NOMO-1 treated with DMSO at 0.1 percent for 48 hours (cell line): Measurements from ENCODE around the gene PARD3B.

ENCODE experiments used
- DNase-seq: peaks from one replicate; lab custom pipeline; 2025; ENCODE audit not compliant: unreplicated experiment; lab: John Stamatoyannopoulos, UW

PARD3B gene

DNA sequence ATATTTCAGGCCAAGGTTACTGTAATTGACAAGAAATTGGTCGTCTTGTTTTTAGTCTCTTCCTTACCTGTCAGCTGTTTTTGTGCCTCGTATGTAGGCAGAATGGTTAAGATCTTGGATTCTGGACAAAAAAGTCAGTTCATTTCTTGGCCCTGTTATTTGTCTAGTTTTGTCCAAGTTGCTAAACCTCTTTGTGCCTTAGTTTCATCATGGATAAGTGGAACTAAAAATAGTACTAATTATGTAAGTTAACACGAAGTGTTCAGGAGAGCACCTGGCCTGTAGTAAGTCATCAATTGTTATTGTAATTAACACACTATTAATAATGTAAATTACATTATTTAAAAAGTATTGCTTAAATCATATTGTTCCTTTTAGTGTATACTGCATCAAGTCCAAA lies 148.0 kb downstream of the PARD3B start:
- no peak for DNase-seq

DNA sequence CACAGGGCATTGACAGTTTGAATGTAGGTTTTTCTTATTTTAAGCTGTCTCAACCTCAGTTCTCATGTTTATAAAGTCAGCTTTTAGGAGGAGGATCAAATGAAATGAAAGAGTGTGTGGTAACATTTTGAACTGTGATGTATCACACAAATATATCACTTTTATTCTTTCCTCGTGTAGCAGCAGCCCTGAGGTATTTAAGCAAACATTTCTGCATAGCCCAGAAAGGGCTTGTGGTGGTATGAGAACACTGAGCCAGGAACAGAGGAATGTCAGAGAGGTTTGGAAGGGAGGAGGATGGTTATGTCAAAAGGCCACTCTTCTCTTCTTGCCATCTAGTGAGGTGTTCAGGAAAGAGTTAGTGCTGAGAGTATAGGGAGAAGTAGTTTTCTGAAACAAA lies 150.2 kb downstream of the PARD3B start:
- no peak for DNase-seq

DNA sequence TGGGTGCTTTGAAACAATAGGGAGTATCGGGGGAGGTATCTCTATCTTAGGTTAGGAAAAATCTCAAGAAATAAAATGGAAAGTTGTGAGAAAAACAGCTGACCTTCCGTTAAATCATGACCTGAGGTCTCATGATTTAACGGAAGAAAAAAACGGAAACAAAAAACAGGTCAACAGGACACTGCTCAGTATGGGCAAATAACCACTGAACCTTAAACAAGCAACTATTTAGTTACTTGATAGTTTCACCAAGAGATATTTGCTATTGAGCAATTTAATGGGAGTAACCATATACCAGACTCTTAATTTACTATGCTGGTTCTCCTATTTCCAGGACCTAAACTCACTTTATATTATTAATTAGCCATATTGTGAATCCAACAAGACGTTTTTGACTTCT lies 150.8 kb downstream of the PARD3B start:
- no peak for DNase-seq

DNA sequence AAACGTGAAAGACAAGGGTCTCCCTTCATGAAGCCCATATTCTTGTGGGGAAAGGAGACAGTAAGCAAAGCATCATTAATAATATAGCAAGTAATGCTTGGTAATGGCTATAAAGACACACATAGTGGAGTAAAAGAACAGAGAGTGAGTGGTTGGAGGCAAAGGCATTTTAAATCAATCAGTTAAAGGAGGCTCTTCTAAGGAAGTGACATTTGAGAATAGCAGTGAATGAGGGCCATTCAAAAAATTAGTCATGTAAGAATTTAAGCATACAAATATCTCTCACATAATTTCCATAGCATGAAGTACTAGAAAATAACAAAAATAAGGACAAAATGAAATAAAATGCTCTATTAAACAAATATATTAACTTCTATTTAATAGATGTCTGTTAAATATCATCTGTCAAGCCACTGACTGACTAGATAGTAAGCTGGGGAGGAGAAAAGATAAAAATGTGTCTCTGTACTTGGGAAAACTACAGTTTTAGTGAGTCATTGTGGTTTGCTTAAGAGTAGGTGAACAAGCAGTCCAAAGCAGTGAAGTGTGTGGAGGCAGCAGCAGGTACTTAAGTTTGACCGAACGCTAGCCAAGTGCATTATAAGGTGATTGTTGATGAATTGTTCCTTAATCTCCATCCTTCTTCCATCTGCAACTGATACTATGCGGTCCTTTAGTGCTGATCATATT lies 160.1 kb downstream of the PARD3B start:
- no peak for DNase-seq

DNA sequence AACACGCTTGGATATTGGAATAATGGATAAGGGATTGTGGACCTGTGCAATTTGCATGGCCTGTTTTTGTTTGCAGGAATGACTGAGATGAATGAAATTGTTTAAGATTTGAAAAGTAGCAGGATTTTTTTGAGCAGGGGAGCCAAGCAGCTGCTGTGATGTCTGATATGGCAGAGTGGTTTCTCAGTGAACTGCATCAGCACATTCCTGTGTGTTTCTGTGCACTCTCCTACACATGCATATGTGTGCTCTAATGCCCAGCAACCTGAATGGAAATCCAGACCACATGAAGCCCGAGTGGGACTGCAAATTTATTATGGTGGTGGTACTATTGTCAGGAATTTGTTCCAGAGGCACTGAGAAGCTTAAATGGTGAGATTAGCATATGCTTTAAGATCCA lies 161.7 kb downstream of the PARD3B start:
- DNase-seq: no peak

DNA sequence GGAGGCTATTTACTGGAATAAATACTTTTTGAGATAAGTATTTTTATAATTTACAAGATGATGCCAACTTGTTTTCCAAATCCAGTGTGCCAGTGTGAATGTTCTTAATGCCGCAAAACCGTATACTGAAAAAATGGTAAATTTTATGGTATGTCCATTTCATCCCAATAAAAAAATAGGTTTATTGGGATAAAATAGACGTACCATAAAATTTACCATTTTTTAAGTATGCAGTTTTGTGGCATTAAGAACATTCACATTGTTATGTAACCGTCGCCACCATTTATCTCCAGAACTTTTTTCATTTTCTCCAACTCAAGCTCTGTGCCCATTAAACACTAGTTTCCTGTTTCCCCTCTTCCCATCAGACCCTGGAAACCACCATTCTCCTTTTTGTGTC lies 167.9 kb downstream of the PARD3B start:
- no peak for DNase-seq

DNA sequence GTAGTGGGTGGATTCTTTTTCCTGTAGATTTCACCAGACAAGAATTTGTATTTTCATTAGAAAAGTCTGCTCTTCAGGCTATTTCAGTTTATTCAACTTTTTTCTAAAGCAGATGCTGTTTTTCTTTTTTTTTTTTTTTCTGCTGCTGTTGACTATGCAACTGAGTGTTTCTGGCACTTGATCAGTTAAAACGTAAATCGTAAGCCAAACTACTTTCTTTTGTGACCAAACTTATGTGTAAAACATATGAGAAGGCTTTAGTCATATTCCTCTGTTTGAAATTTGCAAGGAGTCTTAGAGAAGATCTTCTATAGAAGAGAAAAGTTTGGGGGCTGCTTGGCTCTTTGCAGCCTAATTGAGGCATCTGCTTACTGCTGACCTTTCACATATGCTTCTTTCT lies 170.1 kb downstream of the PARD3B start:
- no peak for DNase-seq

DNA sequence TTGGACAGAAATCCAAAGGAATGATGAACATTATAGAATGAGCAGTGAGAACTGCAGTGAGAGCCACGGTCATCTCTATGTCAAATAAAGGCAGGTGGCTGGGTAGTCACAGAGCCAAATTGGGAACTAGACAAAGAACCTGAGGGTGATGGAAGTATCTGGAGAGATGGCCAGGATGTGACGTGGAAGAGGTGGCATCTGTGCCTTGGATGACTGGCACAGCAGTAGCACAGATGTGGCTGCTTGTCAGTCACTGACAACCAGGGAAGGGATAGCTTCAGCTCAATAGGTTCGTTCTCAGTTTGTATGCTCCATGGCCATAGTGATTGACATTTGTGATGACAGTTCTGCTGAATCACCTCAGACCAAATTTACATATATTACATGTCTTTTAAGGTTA lies 172.3 kb downstream of the PARD3B start:
- no peak for DNase-seq

DNA sequence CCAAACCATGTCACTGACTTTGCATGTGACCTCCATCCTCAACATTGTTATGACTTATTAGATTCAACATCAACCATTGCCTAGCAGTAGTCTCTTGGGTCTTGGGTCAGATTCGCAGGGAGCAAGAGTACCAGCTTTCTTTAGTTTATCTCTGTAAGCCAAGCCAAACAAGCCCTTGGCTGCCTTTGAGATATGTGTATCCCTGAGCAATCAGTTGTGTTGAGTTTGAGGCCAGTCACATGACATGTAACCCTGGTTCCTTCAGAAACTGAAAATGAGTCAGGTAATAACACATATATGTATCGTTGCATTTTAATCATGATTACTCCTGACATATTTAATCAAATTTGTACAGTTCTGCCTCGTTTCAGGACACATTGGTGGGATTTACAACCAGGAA lies 173.3 kb downstream of the PARD3B start:
- no peak for DNase-seq

DNA sequence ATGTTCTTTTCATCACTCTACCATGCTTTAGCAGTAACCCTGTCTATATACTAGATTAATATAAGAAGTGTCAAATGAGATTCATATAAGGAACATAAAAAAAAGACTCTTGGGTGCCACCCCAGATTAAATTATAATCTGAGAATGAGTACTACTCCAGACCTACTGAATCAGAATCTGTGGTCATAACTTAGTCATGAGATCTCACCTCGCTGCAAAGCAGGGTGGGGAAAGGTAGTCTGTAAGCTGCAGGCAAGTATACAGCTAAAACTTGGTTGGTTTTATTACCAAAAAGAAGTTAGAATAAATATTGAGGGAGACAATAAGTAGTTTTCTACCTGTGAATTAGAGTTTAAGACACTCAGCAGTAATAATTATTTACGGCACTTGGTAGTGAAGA lies 175.6 kb downstream of the PARD3B start:
- no peak for DNase-seq

DNA sequence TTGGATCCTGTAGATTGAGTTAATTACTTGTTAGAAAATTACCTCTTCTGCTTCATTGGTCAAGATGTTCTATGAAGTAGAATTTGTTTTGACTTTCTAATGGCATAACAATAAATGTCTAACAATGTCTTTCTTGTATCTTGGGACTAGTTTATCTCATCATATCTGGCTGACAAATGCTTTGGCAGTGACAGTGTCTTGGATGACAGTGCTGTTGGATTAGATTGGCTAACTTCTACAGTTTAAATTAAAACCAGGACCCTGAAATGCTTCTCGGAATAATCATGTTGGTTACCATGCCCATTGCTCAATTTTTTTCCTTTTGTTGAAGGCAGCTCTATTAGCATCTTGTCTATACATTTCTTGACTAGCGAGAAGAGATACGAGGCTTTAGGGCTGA lies 176.9 kb downstream of the PARD3B start:
- no peak for DNase-seq

DNA sequence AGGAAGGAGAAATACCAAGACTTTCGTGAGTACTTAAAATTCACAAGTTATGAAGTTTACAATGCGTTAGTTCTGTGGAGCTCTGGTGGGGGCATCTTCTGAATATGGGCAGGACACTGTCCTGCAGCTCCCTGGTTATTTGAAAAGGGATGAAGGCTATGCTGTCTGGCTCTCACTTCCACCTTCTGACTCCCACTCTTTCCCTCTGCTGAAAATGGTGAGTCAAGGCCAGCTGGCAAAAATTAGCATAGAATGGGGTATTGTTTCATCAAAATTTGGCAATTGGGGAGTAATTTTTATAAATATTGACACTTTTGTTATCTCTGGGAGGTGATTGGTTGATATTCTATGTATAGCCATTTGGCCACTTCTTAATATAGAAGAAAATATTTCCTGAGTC lies 177.4 kb downstream of the PARD3B start:
- no peak for DNase-seq

DNA sequence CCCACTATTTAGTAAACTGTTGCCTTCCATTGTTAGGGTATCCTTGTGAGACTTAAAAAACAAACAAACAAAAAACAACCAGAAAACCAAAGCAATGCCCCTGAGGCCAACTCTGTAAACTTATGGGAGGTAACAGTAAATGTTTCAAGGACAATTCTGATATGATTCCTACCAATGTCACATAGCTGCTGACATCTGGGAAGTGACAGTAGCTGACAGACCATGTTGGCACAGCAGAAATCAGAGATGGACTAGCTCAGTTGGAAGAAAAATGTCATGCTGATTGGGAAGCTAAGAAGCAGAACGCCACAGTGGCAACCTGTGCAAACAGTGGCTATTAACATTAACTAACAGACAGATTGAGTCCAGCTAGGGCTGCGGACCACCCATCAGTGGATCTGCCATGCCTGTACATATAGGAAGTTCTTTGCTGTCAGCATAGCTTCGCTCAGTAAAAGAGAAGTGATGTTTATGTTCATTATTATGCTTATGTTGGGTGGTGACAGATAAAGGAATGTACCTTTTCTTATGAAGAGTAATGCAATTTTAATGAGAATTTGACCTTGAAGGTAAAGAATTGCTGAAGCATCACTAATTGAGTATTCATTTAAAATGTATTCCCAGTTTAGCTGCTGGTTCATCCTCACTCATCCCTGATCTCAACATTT lies 180.6 kb downstream of the PARD3B start:
- no peak for DNase-seq

DNA sequence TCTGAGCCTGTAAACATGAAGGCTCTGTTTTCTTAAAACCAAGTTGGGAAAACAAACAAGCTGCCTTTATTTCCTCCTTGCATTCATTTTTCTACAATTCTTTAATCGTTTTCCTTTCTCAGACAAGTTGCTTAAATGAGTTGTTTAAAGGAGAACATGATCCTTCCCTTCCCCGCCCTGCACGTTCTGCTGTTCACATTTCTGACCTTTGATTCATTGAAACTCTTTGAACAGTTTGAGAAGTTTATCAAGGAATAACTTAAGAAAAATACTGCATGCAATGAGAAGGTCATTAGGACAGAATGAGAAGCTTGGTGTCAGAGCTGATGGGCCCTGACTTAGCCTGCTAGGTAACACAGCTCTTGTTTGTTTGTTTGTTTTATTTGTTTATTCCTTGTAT lies 181.6 kb downstream of the PARD3B start:
- no peak for DNase-seq

DNA sequence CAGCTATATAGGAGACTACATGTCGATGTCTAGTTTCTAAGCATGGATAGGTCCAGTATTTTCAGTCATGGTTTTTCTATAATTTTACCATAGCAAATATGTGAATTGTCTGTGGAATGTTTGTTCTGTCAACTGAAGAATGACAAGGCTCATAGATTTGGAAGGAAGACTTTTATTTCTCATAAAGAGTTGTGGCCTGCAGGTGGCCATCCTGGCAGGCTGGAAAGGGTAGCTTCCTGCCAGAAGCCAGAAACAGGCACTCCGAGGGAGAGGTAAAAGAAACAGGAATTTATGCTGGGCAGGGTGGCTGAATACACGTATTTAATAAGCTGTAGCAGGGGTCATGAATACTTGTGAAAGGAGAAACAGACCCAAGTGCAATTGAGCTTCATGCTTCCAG lies 182.1 kb downstream of the PARD3B start:
- no peak for DNase-seq

DNA sequence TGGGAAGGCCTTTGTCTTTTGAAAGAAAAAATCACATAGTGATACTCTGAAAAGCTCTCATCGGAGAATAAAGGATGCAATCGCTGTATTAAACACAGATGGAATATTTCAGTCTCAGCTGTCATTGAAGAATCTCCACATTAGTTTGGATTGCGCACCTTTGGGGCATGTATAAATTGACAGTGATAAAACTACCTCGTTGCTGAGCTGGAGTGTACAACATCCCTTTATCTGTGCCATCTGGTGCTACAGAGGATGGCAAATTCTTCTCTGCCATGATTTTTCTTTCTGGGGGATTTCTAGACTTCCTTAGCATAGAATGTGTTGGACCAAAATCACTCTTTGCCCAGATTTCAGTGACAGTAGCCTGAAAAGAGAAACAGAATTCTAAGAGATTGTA lies 185.3 kb downstream of the PARD3B start:
- DNase-seq: no peak

DNA sequence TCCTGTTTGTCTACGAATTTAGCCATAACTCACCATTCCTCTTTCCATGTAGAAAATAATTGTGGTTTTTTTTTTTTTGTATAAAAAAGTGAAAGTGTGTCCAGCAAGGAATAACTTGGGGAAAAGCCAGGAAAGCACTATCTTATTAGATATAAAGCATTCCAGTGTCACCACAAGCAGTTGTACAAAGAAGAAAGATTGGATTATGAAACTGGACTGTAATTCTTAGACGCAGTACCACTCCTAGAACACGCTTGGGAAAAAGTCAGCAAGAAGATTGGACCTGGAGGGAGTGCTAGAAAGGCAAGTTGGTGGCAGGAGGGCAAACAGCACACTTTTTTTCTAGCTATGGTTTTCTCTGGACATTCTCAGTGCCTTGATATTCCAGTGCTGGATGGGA lies 186.7 kb downstream of the PARD3B start:
- DNase-seq: no peak

DNA sequence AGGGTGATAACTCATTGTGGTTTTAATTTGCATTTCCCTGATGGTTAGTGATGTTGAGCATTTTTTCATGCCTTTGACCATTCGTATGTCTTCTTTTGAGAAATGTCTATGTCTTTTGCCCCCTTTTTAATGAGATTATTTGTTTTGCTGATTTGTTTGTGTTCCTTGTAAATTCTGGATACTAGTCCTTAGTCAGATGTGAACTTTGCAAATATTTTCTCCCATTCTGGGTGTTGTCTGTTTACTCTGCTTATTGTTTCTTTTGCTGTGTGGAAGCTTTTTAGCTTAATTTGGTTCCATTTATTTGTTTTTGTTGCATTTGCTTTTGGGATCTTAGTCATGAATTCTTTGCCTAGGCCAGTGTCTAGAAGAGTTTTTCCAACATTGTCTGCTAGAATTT lies 192.0 kb downstream of the PARD3B start:
- DNase-seq: no peak

DNA sequence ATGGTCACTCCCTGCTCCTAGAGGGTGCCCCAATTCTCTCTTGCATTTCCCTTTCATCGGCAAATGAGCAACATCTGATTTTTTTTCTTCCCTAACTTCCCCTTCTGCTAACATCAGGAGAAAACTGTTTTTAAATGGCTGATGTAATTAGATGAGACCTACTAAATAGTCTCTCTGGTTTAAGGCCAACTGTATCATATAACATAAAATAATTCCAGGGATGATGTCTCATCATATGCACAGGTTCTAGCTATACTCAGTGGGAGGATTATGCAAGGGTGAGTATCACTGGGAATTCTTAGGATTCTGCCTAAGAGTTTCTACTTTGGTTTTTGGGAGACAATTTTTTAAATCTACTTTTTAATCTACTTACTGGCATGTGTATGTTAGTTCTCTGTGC lies 193.4 kb downstream of the PARD3B start:
- no peak for DNase-seq

DNA sequence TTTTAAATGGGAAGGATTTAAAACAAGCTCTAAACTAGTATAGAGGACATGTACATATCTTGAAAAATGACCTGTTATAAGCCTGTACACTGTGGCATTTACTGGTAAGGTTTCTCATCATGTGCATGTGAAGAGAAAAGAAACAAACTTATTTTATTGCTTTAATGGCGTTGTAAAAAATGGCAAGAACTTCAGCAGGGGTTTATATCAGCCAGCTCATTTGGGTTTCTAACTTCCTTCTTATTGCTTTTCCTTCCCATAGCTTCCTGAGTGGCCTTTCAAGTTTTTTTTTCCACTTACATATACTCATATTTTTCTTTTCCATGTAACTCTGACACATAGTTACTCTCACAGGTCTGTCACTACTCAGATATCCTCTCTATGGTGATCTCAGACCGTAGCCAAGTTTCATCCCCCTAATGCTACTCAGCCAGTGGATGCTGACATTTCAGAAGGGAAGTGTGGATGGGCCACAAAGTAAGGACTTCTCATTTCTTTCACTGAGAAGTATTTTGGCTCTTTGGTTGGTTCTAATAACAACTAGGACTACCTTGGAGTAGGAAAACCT lies 198.2 kb downstream of the PARD3B start:
- no peak for DNase-seq

DNA sequence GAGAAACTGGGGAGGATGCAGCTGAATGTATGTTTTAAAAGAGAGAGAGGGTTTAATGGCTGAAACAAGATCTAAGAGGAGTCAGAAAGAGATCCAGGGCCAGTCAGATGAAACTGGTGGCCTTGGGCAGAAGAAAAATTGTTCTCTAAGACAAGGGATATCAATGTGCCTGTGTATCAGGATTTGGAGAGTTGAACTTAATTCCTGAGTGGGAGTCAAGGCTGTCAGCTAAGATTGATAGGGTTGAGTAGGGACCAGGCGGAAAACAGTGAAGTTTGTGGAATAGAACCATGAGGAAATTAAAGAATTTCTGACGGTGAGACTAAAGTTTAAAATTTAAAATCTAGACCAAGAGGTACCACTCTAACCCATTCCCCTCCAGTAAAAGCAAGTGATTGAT lies 199.2 kb downstream of the PARD3B start:
- no peak for DNase-seq

DNA sequence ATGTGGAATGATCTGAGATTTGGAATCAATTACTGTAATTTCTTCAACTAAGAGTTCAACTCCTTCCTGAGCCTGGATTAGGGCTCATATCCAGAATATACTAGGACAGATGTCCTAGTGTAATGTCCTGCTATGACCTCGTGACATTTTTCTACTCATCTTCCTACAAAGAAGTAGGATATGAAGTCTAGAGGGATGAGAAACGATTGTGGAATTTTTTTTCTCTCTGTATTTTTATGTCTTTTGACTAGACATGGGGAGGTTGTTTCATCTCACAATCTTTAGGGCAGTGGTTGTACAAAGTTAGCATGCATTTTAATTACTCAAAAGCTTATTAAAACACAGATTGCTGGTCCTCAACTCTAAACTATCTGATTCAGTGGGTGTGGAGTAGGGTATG lies 203.0 kb downstream of the PARD3B start:
- DNase-seq: no peak

DNA sequence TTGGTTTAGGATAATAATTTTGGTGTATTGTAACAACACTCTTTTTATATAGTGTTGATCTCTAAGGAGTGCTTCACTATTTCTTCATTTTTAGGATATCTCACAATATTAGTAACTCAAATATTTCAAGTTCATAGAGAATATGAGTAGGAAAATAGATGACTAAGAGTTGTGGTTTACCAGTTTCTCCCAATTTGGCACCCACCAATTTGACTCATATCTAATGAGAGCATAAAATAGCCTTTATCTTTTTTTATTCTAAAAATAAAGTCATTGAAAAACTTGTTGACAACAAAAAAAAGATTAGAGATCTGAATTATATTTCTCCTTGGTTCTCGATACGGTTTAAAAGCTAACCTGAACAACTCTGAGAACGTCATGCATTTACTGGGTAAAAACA lies 204.0 kb downstream of the PARD3B start:
- no peak for DNase-seq
